Right cardiac atrium (tissue), 5 donors: ENCODE measurements around the gene PRKAG1. TPM values are rescaled to one million over a fixed set of nuclear protein-coding genes. Genes with fewer than 3 reads are reported as not detected.
A peak's percentile ranks its signal among the peaks of the same experiment; 100 is the strongest.

Source experiments
- ATAC-seq, 2 donors: fragments of 200-7000 bp; cut with Tn5 transposase; one replicate each; pipeline versions ENCODE4 v1.8.0 to v1.9.1; 2020; ENCODE audit warnings: moderate library complexity in 2 of 2, mild to moderate bottlenecking in 1 of 2
- DNase-seq, 3 donors: peaks; one replicate each; pipeline ENCODE4 v3.0.0-alpha.2; 2020
- H3K27ac ChIP-seq: one replicate; pipeline ENCODE4 v1.5.1; 2013; ENCODE audit warnings: mild to moderate bottlenecking, low read length, control low read depth, moderate library complexity
- H3K27me3 ChIP-seq: one replicate; pipeline ENCODE4 v1.6.1; 2013; ENCODE audit not compliant: control insufficient read depth, insufficient read depth
- H3K4me1 ChIP-seq: one replicate; pipeline ENCODE4 v1.6.1; 2013; ENCODE audit warnings: low read length; ENCODE audit not compliant: control insufficient read depth, insufficient read depth
- H3K4me3 ChIP-seq: one replicate; pipeline ENCODE4 v1.5.1; 2013; ENCODE audit warnings: low read length, control low read depth
- H3K9me3 ChIP-seq: one replicate; pipeline ENCODE4 v1.6.1; 2013; ENCODE audit warnings: low read length; ENCODE audit not compliant: control insufficient read depth
- WGBS: extraction: QIAGEN DNeasy Blood & Tissue Kit; methylation state at CpG from one replicate; pipeline ENCODE4 v1.1.7; 2013; 5-methylcytosine and 5-hydroxymethylcytosine counted together
- intact Hi-C, 4 donors: fragments of 100-400 bp; cut with DNase I; formaldehyde crosslinking; loops; one replicate each; pipeline versions ENCODE4 v1.11.0 to v1.14.0; 2022 to 2023
- polyA plus RNA-seq: library from polyadenylated mRNA; stranded (reverse); fragments of 200-250 nt; gene quantifications from one replicate; pipeline ENCODE4 v1.2.3, GENCODE V29; 2013
- total RNA-seq, 4 donors: library from RNA; stranded (reverse); fragmentation: NEBNext Ultra II Directional; extraction: Animal tissue kit (Norgen Biotek cat#: 25700); gene quantifications; one replicate each; pipeline ENCODE4 v1.2.1, GENCODE V29; 2021
- donor health status: healthy with polysubstance abuse.
- donor health status: DM: no; HTN: yes; CAD: no.
- donor health status: DM: no; HTN: no; CAD: no.
- donor health status: DM: no; HTN: yes; CAD: no; lungs with severe emphysema.
- donor health status: DM: yes; HTN: yes; CAD: no.

Gene PRKAG1
- total and polyA plus RNA-seq, 5 donors: 65.7 to 88.9 (median 77.9) TPM

GRCh38 chr12:48978741-48979601 is 39.6 kb downstream of the PRKAG1 start:
- peak in 1 of 2 donors; percentile 1 for ATAC-seq
- H3K27me3 ChIP-seq: no peaks in the 10 kb centered on the region
- H3K4me3 ChIP-seq: peak overlapping the region; percentile 26
- H3K9me3 ChIP-seq: no peaks in the 10 kb centered on the region
- no peak overlapping the region for H3K27ac ChIP-seq
- 2% methylated on average over 45 of the region's 45 CpGs for WGBS
- DNase-seq: peak in 2 of 3 donors; percentile 59 to 65
- intact Hi-C loops: no loop called here
- peaks cover 15% of the 10 kb centered on the region for H3K4me1 ChIP-seq

DNA sequence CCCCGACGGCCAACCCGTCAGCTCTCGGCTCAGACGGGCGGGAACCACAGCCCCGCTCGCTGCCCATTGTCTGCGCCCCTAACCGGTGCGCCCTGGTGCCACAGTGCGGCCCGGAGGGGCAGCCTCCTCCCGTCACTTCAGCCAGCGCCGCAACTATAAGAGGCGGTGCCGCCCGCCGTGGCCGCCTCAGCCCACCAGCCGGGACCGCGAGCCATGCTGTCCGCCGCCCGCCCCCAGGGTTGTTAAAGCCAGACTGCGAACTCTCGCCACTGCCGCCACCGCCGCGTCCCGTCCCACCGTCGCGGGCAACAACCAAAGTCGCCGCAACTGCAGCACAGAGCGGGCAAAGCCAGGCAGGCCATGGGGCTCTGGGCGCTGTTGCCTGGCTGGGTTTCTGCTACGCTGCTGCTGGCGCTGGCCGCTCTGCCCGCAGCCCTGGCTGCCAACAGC is 40.3 kb downstream of the PRKAG1 start, which contains the start of gene WNT1:
WNT1 (plus strand) TSS at position 32 of the 450 bp plus-strand sequence; CDS start at position 361, 329 bp downstream.
- peak in 1 of 3 donors; percentile 51 for DNase-seq
- Histone ChIP-seq H3K4me3 (peak within 1 kb of the TSS; percentile 26), H3K4me1 (peaks cover 17% of the 10 kb centered on the region)

DNA sequence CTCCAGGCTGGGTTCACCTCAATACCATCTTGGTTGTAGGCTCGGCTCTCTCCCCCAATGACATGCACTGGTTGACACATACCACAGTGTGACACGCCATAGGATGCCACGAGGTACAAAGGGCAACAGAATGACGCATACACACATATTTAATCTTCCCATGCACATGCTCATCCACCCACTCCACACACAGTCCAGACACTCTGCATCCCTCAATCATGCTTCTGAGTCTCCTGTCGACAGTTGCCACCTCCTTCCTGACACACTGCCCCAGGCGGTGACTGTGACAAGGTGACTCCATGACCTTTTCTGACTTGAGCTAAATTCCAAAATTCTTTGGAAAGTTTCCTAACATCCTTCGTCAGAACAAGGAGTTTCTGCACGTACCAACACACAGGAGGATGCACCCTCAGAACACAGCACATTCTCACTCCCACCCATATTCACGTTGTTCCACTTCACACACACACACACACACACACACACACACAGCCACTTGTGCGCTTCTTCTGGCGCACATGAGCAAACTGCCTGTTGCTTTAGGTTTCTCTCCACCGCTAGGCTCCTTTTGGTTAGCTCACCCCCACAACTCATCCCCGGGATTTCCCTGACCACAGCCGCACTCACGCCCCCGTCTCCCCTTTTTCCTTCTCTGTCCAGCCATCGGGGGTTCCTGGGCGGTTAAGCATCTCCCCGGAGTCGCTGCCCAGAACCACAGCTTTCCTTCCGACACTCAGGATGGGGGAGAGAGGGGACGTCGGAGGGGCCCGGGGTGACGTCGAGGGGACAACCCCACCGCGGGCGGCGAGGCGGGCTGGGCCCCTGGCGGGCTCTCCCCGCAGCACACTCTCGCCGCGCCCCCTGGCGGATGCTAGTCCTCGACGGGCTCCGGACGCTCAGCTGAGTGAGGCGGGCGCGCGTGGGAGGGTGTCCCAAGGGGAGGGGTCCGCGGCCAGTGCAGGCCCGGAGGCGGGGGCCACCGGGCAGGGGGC is 41.0 kb downstream of the PRKAG1 start:
- no peaks in the 10 kb centered on the region for H3K9me3 ChIP-seq
- H3K27me3 ChIP-seq: no peaks in the 10 kb centered on the region
- DNase-seq (peak; percentile 76 to 90 (median 88)), ATAC-seq (peak; percentile 11 to 40)
- H3K4me1 ChIP-seq: peaks cover 17% of the 10 kb centered on the region
- 11% methylated on average over 50 of the region's 50 CpGs for WGBS
- H3K27ac ChIP-seq: no peak overlapping the region
- intact Hi-C loops: no loop called here
- H3K4me3 ChIP-seq: peak overlapping the region; percentile 26

More for the DNA sequence above, 40.3 kb downstream of the PRKAG1 start, which contains the start of gene WNT1:
- intact Hi-C loops: no loop called here
- peak in 1 of 2 donors; percentile 4 for ATAC-seq
- 1% methylated on average over 45 of the region's 45 CpGs for WGBS
- no peak within 1 kb of the TSS for H3K27ac ChIP-seq
- no peaks in the 10 kb centered on the region for H3K27me3 ChIP-seq
- H3K9me3 ChIP-seq: no peaks in the 10 kb centered on the region

GRCh38 chr12:48973941-48974673 is 44.5 kb downstream of the PRKAG1 start:
- H3K4me1 ChIP-seq: peaks cover 11% of the 10 kb centered on the region
- whole genome bisulfite sequencing: 17% methylated on average over 19 of the region's 19 CpGs
- H3K27me3 ChIP-seq: no peaks in the 10 kb centered on the region
- ATAC-seq (peak; percentile 68 to 71), DNase-seq (peak; percentile 86 to 92 (median 91))
- H3K9me3 ChIP-seq: no peaks in the 10 kb centered on the region
- peak overlapping the region; percentile 23 for H3K27ac ChIP-seq
- no peak overlapping the region for H3K4me3 ChIP-seq
- intact Hi-C loops: no loop called here

GRCh38 chr12:48973531-48973930 is 45.0 kb downstream of the PRKAG1 start:
- Histone ChIP-seq H3K27ac (peak overlapping the region; percentile 23), H3K27me3 (no peaks in the 10 kb centered on the region), H3K4me1 (peaks cover 5% of the 10 kb centered on the region), H3K9me3 (no peaks in the 10 kb centered on the region), H3K4me3 (no peak overlapping the region)
- ATAC-seq (peak; percentile 83 to 85), DNase-seq (peak; percentile 91 to 94 (median 93))
- 13% methylated on average over 12 of the region's 12 CpGs for WGBS
- intact Hi-C loops: no loop called here

DNA sequence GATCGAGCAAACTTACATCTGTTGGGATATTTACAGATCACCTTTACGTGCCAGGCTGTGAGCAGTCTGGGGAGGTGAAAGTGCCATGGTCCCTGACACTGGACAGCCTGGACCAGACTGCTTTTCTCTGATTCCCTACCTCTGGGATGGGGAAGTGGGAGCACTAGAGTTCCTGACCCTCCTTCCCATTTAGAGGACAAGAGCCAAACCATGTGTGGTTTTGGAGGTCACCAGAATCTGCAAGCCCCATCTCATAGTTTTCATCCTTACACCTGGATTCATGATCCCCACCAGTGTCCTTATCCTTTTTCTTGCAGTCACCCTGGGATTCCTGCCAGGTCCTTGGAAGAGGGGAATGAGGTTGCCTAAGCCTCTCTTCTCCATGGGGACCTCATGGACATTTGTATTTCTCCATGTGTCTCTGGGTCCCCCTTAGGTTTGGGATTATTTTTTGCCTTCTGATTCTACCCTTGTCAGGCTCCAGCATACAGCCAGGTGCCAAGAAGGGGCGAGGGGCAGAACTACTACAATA is 45.6 kb downstream of the PRKAG1 start:
- ATAC-seq (no peak), DNase-seq (peak in 1 of 3 donors; percentile 58)
- peaks cover 2% of the 10 kb centered on the region for H3K4me1 ChIP-seq
- H3K4me3 ChIP-seq: no peak overlapping the region
- peak overlapping the region; percentile 9 for H3K27ac ChIP-seq
- intact Hi-C loops: no loop called here
- no peaks in the 10 kb centered on the region for H3K9me3 ChIP-seq
- H3K27me3 ChIP-seq: no peaks in the 10 kb centered on the region
- WGBS: 32% methylated on average over 3 of the region's 3 CpGs

- H3K27ac ChIP-seq: no peak overlapping the region
- 28% methylated on average over 23 of the region's 23 CpGs for WGBS
- H3K4me1 ChIP-seq: peaks cover 2% of the 10 kb centered on the region
- H3K4me3 ChIP-seq: no peak overlapping the region
- peak in 1 of 3 donors; percentile 50 for DNase-seq
- H3K9me3 ChIP-seq: no peaks in the 10 kb centered on the region
- intact Hi-C loops: no loop called here
- no peak for ATAC-seq
- no peaks in the 10 kb centered on the region for H3K27me3 ChIP-seq
Measured at GRCh38 chr12:48972213-48972951, 46.2 kb downstream of the PRKAG1 start.

DNA sequence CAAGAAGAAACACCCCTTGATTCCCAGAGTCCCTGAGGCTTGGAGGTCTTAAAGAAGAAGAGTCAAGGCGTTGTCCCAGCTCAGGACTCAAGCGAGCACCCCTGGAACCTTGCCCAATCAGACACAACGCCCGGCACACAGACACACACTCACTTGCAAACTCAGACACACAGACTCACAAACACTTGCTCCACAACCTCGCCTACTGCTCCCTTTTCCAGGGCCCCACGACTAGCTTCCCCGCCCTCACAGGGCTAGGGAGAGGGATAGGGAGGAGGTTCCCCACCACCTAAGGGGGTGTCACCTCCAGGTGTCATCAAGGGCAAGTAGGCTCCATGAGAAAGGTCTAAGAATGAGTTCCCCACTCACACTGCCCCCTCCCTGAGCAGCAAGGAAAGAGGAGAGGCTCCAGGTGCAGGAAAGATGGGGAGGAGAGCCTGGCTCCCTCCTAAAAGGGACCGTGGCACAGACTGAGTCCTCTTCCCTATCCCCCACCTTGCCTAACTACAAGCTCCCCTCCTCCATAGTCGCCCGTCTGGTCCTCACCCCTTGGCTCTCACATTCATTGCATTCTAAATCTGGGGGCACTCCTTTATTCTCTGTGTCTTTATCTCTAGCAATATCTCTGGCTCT is 47.8 kb downstream of the PRKAG1 start:
- no peak overlapping the region for H3K27ac ChIP-seq
- ATAC-seq (no peak), DNase-seq (peak in 1 of 3 donors; percentile 57)
- H3K27me3 ChIP-seq: no peaks in the 10 kb centered on the region
- intact Hi-C loops: no loop called here
- H3K4me3 ChIP-seq: peak overlapping the region; percentile 29
- H3K4me1 ChIP-seq: peaks cover 2% of the 10 kb centered on the region
- WGBS: 33% methylated on average over 10 of the region's 10 CpGs
- no peaks in the 10 kb centered on the region for H3K9me3 ChIP-seq
